Measurements from ENCODE around the gene PRLH.

Gene PRLH

DNA sequence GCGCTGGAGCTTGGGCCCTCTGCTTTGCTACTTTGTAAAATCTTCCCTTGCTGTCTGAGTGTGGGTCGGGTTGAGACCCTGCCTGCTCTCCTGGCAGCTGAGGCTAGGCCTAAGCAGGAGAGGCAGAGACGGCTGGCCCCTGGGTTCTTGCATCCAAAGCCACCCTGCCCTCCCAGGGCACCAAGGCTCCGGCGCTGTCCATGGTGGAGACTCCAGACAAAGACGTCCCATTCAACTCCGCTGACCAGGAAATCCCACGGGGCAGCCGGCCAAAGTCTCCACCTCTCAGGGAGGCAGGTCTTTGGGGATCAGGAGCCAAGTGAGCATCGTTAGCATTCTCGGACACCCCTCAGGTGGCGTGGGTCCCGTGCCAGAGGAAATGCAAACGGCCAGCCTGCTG is 2.6 kb upstream of the PRLH start:
- no peak for DNase-seq (ENCODE audit: insufficient read length, low spot score)
- FAIRE-seq, result no peak

DNA sequence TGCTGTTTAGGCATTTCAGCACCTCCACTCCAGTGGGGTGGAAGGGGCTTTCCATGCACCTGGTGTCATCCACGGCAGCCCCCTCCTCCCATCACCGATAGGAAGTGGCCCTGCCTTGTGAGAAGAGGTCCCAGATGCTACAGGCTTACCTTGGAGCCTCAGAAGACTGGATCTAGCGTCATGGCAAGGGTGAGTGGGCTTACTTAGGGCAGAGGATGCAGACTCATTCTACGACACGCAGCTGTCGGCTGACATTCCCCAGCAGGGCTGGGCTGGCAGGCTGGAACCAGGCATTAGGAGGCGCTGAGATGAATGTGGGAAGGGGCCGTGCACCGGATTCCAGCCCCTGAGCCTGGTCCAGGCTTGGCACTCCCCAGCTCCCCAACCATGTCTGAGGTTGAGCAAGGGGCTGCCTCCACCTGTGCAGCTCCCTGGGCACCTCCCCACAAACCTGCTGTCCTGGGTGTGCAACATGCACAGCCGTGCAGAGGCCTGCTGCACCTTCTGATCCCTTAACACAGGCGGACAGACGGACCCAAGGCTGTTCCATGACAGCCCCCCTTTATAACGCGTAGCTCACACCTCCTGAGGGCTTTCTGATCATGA is 1.7 kb upstream of the PRLH start:
- FAIRE-seq, result no peak
- DNase-seq (ENCODE audit: insufficient read length, low spot score), result no peak

DNA sequence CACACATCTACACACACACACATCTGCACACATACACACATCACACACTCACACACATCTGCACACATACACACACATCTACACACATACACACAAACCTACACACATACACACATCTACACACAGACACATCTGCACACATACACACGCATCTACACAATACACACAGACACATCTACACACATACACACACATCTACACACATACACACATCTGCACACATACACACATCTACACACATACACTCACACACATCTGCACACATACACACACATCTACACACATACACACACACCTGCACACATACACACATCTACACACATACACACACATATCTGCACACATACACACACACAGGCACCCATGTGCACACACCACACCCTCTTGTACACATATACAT is 400 bp upstream of the PRLH start:
- DNase-seq (ENCODE audit: insufficient read length, low spot score), result no peak
- FAIRE-seq, result no peak

DNA sequence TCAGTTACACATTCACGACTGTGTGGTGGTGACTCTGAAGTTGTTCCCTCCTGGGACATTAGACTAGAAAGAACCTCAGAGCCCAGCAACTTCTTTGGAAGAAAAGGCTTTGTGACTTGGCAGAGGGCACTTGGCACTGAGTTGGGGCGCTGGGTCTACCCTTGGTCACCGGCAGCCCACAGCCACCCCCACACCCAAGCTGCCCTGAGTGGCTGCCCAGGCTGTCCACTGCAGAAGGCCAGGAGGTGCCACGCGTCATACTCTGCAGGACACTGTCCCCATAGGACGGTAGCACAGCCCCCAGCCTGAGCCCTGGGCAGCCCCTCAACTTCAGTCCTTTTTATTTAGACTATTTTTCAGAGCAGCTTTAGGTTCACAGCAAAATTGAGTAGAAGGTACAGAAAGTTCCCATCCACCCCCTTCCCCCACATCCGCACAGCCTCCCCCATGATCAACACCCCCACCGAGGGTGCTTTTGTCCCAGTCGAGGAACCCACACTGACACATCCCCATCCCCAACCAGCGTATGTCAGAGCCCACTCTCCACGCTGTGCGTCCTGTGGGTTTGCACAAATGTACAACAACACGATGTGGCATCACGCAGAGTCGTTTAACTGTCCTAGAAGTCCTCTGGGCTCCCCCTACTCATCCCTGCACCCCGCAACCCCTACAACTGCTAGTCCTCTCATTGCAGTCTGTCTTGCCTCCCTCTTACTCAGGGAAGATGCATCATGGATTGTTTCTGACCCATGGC is 1.1 kb downstream of the PRLH start:
- no peak for DNase-seq (ENCODE audit: insufficient read length, low spot score)
- no peak for FAIRE-seq

DNA sequence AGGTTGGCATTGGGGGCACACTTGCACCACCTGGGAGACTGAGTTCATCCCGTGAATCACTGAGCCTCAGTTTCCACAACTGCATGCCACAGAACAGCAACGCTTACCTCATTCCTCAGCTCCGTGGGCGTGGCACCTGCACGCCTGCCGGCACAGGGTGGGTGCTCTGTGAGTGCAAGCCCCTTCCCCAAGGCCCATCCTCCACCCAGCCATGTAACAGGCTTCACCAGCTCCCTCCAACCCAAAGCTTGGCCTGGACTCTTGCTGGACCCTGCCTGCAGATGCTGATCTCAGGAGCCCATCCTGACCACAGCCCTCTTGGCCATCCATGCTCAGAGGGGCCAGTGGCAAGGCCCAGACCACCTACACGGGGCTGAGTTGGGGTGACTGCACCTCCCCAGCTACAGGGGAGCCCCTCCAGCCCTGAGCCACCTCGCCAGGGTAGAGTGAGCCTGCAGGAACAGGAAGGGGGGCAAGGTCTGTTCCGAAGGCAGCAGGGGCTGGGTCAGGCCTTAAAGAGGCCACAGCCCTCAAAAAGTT is 1.8 kb downstream of the PRLH start:
- DNase-seq (ENCODE audit: insufficient read length, low spot score) (no peak), FAIRE-seq (no peak)

DNA sequence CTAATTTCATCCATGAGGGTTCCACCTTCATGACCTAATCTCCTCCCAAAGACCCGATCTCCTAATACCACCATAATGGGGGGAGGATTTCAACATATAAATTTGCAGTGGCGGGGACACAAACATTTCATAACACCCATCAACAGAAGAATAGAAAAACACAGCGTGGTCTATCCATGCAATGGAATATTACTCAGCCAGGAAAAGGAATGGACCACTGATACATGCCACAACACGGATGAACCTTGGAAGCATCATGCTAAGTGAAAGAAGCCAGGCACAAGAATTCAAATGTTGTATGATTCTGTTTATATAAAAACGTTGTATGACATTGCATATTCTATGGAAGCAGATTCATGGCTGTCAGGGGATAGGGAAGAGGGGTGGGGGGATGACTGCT is 2.7 kb downstream of the PRLH start:
- no peak for FAIRE-seq
- DNase-seq (ENCODE audit: insufficient read length, low spot score), result no peak

DNA sequence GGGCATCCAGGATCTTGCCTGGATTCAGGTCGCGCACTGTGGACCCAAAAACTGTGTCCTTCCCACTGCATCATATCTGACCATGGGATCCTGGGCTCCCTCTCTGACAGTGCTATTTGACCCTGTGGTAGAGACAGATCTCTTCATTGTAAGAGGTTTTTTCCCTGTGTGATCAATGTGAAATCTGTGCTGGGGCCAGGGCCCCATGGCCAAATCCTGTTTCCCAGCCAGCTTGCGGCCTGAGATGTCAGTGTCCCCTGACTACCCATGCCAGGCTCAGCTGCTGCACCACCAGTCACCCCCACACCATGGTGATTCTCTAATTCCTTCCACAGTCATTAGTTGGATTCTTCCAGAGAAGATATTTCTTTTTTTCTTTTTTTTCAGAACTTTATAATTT is 3.5 kb downstream of the PRLH start:
- DNase-seq (ENCODE audit: insufficient read length, low spot score) (no peak), FAIRE-seq (no peak)

DNA sequence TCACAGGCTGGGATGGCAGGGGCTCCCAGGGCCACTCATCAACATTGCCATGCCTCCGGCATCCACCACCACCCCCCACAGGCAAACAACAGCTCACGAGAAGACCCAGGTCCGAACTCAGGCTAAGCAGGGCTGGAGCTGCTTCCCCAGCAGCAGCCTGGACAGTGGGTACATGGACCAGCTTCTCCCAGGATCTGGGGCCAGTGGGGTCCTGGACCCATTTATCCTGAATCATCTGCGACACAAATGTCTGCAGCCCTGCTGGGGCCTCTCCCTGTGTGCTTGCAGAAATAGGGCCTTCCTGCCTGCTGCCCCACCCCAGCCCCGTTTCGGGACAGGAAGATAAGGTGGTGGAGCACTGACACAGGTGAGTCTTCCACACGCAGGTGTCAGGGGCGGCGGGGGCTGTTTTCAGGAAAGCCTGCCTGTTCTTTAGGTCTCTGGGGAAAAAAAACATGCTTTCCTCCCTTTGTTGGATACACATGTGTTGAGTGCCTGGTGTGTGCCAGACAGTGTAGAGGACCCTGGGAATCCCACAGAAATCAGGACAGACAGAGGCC is 4.5 kb downstream of the PRLH start:
- FAIRE-seq, result no peak
- no peak for DNase-seq (ENCODE audit: insufficient read length, low spot score)

DNA sequence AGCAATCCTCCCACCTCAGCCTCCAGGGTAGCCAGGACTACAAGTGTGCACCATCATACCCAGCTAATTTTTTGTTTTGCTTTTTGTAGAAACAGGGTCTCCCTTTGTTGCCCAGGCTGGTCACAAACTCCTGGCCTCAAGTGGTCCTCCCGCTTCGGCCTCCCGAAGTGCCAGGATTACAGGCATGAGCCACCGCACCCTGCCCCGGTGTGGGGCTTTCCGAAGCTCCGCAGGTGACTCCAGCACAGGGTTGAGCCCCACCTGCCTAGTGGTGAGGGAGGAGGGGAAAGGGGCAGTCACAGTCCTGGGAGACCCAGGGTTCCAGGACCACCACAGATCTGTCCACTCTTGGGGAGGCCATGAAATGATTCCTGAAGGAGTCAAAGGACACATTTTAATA is 5.2 kb downstream of the PRLH start:
- DNase-seq (ENCODE audit: insufficient read length, low spot score) (no peak), FAIRE-seq (no peak)

DNA sequence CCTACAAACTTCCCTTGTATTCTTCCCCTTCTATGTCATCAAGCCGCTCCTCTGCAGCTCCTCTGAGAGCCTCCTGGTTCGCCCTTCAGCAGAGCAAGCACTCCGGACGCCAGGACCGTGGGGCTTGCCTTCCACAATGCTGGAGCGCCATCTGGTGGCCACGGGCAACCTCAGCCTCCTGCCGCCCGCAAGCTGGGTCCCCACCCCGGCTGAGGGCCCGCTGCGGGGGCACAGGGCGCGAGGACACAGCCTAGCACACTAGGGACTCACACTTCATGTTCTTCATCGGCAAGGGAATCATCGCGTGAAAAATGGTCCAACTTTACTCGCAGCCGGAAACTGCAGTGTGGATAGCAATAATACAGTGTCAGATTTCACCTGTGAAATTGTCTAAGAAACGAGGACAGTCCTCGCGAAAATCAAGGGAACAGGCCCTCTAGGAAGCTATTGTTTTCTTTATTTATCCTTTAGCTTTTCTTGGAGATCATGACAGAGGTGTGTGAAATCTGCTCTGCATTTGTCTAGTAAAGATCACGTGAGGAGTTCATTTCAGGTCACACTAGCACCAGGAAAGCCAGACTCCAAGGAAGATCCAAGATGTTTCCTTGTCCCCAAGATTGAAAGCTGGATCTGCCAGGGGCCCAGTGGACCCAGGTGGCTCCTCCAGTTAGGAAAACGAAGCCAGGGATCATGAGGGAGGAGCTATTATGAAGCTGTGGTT is 5.8 kb downstream of the PRLH start:
- DNase-seq (ENCODE audit: insufficient read length, low spot score) (peak; percentile 96), FAIRE-seq (peak; percentile 96)

DNA sequence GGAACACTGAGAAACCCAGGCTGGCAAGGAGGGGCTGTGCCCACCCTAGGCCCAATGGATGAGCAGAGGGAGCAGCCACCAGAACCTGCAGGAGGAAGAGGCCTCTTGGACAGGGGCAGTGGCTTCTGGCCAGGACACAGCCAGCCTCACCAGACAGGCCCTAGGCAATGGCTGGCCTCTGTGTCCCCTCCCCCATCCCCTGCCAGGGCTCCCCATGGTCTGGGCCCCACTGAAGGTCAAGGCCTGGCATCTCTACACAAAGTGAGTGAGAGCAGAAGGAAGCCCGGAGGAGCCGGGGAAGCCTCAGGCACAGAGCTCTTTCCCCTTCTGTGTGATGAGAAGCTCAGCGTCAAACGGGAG is 6.3 kb downstream of the PRLH start:
- DNase-seq (ENCODE audit: insufficient read length, low spot score), result no peak
- no peak for FAIRE-seq

DNA sequence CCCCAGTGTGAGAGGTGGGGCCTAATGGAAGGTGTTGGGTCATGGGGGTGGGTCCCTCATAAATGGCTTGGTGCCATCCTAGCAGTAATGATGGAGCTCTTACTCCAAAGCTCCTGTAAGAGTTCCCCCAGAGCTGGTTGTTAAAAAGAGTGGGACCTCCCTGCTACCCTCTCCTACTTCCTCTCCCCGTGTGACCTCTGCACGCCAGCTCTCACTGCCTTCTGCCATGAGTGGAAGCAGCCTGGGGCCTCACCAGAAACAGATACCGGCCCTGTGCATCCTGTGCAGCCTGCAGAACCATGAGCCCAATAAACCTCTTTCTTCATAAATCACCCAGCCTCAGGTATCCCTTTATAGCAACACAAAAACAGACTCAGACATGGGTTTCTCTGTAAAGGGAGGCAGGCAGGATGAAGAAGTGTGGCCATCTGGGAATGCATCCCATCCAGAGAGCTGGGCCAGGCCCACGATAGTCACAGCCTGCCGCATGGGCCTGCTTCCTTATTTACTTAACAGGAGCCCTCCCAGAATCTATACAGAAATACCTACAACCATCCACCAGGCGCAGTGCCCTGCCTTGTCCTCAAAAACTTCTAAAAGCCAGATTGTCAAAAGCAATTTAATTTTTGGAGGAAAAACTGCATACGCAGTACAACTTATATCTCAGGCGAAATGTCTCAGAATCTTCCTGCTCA is 7.5 kb downstream of the PRLH start:
- DNase-seq (ENCODE audit: insufficient read length, low spot score) (no peak), FAIRE-seq (no peak)

DNA sequence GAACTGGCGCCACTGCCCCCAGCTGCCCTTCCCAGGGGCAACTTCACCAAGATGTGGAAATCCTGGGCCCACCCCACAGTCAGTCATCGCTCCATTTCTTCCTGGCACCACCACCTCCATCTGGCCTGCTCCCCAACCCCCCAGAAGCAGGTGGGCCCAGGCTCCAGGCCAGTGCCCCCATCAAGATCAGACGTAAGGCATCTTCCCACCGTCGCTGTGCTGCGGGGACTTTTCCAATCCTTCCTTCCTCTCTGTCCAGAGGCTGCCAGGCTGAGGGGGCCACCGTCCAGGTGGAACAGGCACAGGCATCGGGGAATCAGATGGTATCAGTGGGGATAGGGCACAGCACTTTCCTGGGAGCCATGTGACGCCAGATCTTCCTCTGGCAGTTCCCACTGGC is 8.1 kb downstream of the PRLH start:
- no peak for DNase-seq (ENCODE audit: insufficient read length, low spot score)

DNA sequence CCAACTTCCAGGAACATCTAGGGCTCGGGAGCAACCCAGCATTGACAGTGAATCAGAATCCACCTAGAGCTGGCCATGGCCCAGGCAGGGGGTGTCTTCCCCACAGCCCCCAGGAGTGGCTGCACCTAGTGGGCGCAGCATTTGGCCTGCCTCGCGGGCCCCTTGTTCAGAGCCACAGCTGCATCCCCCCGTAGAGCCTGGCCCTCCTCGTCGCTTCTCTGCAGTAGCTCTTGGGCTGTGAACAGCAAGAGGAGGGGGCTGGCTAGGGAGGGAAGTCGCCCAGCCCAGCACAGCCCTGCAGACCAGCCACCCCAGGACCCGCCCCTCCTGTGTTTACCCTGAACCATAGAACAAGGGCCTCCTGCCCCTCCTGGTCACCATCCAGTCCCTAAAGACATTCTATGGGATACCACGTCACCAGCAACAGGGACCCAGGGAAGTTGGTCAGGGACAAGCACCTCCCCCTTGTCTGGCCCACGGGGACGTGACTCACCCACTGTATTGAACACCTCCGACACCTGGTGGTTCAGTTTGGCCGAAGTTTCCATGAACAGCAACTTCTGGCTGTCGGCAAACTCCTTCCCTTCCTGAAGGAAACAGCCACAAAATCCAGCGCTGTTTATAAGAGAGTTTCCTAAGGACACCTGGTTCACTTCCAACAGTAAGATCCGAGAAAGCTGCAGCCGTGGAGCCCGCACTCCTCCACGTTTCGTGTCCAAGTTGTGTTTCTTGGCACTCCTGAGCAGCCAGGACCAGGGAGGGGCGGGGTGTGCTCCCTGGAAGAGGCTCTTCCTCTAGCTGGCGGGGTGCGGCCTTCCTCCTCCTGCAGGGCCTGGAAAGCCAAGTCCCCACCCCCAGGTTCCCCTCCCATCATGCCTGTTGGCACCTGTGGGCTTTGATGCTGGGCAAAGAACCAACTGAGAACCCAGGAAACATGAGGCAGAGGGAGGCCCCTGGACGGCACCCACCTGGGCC is 8.8 kb downstream of the PRLH start:
- FAIRE-seq (no peak), DNase-seq (ENCODE audit: insufficient read length, low spot score) (no peak)

More for the DNA sequence above, 8.1 kb downstream of the PRLH start:
- no peak for FAIRE-seq

DNA sequence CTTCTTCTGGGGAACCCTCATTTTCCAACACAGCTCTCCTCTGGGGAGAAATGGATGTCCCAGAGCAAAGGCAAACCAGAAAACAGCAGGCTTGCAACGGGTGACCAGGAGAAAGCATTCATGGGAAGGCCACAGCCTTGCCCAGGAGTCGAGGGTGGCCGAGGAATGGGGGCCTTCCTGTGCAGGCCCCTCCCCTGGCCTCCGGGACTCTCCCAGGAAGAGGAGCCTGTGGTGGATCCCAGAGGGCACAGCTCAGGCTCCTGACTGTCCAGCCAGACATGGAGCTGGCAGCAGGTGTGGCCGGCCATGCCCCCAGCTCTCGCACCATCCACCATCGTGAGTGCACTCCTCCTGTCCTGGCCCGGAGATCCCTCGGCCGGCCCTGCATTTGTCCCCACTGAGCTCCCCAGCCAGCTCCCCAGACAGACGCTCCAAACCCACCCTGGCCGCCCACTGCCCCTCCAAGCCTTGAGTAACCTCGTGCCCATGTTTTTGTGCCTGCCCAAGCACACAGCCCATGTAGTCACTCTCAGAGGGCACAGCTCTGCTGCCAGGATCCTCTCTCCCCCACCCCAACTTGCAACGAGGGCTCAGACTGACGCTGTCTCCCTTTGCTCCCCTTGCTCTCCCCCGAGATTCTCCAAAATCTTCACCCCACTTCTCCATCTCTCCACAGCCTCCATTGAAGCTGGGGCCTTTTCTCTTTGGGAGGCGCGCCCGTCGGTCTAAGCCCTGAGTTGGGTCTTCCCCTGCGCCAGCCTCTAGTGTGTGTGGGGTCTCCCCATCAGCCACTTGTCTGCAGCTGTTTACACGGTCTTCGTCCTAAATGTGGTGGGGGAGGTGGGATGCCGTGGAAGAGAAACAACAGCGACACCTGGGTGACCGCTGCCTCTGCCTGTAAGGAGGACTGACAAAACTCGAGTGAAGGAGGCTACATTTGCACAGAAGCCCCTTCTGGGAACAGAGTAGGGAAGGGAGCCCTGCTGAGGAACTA is 9.8 kb downstream of the PRLH start:
- no peak for DNase-seq (ENCODE audit: insufficient read length, low spot score)
- FAIRE-seq, result no peak

DNA sequence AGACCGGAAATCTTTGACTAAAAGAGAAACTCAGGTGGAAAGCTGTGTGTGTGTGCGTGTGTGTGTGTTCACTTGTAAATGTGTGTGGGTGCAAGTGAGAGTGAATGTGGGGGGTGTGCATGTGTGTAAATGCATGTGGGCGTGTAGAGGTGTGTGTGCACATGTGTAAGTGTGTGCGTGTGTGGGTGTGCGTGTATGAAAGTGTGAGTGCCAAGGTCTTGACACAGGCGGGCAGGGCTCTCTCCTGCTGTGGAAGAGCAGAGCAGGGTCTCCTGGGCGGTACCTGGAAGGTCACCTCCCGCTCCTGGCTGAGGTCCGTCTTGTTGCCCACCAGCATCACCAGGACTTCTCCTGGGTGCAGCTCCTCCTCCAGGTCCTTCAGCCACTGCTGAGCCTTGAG is 10.6 kb downstream of the PRLH start:
- FAIRE-seq, result peak; percentile 65

DNA sequence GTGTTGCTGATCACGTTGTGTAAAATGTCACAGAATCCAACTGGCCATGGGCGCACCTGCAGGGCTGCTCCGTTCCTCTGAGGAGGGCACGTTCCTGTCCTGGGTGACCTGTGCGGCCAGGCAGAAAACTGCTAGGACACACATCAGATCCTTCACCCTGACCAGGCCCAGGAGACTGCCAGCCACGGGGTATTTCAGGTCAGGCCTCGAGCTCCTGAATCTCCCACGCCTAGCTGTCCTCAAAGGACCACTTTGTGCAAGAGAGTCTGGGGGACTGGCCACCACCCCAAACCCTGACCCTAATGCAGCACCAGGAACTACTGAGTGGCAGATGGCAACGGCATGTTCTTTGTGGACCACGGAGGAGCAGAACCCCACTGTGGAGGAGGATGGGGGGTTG is 11.1 kb downstream of the PRLH start:
- no peak for FAIRE-seq

More for the DNA sequence above, 10.6 kb downstream of the PRLH start:
- DNase-seq (ENCODE audit: insufficient read length, low spot score), result no peak

More for the DNA sequence above, 11.1 kb downstream of the PRLH start:
- no peak for DNase-seq (ENCODE audit: insufficient read length, low spot score)
